Measurements from ENCODE around the gene TUBE1. TPM values are rescaled to one million over a fixed set of nuclear protein-coding genes. Genes with fewer than 3 reads are reported as not detected.

Gene TUBE1
- total RNA-seq, 2 experiments from 2014 or later: 38.7 to 39.1 TPM

DNA sequence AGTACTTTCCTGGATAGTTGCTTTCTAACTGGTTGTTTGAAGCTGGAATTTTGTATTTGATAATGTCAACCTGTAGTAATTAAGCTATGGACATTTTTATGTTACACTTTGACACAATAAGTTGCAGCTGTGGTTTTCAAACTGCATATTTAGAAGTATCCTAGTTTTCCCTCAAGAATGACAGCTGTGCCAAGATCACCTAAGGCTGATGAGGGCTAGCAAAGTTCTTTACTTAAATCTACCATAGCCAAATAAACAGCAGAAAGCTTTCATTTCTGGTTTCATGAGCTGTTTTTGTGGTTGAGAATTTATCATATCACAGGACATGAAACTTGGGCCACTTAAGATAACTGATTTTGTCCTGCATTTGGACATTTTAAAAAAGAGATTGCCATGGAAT is 30.8 kb upstream of the TUBE1 start:
- ChIA-PET POLR2A (interaction anchor here (0.6 kb wide), 1 partner anchor 10 kb away, joined by 3 read pairs; no protein-coding TSS in a partner anchor), CTCF (interaction anchor here (0.9 to 4.1 kb wide), 4 partner anchors 10 to 46 kb away, joined by 3 to 23 read pairs (median 3); partner anchors contain the start of genes FAM229B and TUBE1)
- peaks cover 20% of the 10 kb centered on the region for H3K27me3 Mint-ChIP-seq
- TF ChIP-seq, protein P1, sequence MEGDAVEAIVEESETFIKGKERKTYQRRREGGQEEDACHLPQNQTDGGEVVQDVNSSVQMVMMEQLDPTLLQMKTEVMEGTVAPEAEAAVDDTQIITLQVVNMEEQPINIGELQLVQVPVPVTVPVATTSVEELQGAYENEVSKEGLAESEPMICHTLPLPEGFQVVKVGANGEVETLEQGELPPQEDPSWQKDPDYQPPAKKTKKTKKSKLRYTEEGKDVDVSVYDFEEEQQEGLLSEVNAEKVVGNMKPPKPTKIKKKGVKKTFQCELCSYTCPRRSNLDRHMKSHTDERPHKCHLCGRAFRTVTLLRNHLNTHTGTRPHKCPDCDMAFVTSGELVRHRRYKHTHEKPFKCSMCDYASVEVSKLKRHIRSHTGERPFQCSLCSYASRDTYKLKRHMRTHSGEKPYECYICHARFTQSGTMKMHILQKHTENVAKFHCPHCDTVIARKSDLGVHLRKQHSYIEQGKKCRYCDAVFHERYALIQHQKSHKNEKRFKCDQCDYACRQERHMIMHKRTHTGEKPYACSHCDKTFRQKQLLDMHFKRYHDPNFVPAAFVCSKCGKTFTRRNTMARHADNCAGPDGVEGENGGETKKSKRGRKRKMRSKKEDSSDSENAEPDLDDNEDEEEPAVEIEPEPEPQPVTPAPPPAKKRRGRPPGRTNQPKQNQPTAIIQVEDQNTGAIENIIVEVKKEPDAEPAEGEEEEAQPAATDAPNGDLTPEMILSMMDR (IDR thresholded peaks at IDR 0.05): no peak
- H3K9me3 Mint-ChIP-seq: no peaks in the 10 kb centered on the region
- H3K36me3 Mint-ChIP-seq (ENCODE audit: low read depth): no peaks in the 10 kb centered on the region
- H3K27ac Mint-ChIP-seq: peak overlapping the region; percentile 59
- DNase-seq (no peak), ATAC-seq (no peak)
- peaks cover 26% of the 10 kb centered on the region for H3K4me1 Mint-ChIP-seq (ENCODE audit: low read depth)
- intact Hi-C loops (cut with micrococcal nuclease): loop anchor here (5.0 kb wide), 1 partner anchor 44 kb away; no protein-coding TSS in a partner anchor
- no peak overlapping the region for H3K4me3 Mint-ChIP-seq

DNA sequence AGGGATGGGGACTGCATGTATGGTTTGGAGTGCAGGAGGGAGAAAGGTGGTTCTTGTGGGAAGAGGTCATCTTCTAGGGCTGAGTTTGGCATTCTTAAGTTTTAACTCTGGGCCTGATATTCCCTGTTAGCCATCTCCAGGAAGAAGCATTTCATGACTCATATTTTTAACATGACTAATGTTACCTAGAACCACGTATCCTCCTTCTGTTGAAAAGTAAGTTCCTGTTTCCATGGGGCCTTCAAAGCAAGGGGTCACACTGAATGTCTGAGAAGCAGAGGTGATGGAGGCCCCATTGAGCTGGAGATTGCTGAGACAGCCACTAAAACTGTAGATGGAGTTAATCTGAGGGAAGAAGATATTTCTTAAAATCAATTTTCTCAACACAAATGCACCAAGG is 30.3 kb upstream of the TUBE1 start:
- peak; percentile 48 for DNase-seq

DNA sequence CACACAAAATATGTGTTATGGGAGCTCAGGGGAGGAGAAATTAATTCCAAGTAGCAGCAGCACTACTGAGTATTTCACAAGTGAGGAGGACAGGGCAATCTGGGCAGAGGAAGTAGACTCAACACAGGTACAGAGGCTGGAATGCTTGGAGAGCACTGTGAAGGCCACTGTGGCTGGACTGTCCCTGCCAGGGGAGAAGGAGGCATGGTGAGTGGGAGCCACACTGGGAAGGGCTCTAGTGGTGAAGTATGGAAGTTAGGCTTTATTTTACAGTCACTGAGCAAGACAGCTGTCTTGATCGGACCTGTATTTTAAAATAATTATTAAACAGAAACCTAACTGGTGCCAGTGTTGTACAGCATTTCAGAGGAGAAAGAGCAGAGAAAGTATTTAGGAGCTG is 28.9 kb upstream of the TUBE1 start:
- peaks cover 23% of the 10 kb centered on the region for H3K27me3 Mint-ChIP-seq
- POLR2A ChIA-PET: no interaction called here

More for the DNA sequence above, 30.3 kb upstream of the TUBE1 start:
- ChIA-PET CTCF (interaction anchor here (0.9 to 4.1 kb wide), 4 partner anchors 11 to 46 kb away, joined by 3 to 23 read pairs (median 3); partner anchors contain the start of genes FAM229B and TUBE1), POLR2A (interaction anchor here (0.6 kb wide), 1 partner anchor 10 kb away, joined by 3 read pairs; no protein-coding TSS in a partner anchor)
- H3K4me3 Mint-ChIP-seq: peak overlapping the region; percentile 5
- H3K27ac Mint-ChIP-seq: peak overlapping the region; percentile 85
- intact Hi-C loops (cut with micrococcal nuclease): loop anchor here (5.0 kb wide), 1 partner anchor 45 kb away; no protein-coding TSS in a partner anchor
- peak; percentile 96 for ATAC-seq
- no peaks in the 10 kb centered on the region for H3K9me3 Mint-ChIP-seq
- TF ChIP-seq, protein P1 (IDR thresholded peaks at IDR 0.05): no peak
- no peaks in the 10 kb centered on the region for H3K36me3 Mint-ChIP-seq (ENCODE audit: low read depth)
- peaks cover 26% of the 10 kb centered on the region for H3K4me1 Mint-ChIP-seq (ENCODE audit: low read depth)
- peaks cover 22% of the 10 kb centered on the region for H3K27me3 Mint-ChIP-seq

DNA sequence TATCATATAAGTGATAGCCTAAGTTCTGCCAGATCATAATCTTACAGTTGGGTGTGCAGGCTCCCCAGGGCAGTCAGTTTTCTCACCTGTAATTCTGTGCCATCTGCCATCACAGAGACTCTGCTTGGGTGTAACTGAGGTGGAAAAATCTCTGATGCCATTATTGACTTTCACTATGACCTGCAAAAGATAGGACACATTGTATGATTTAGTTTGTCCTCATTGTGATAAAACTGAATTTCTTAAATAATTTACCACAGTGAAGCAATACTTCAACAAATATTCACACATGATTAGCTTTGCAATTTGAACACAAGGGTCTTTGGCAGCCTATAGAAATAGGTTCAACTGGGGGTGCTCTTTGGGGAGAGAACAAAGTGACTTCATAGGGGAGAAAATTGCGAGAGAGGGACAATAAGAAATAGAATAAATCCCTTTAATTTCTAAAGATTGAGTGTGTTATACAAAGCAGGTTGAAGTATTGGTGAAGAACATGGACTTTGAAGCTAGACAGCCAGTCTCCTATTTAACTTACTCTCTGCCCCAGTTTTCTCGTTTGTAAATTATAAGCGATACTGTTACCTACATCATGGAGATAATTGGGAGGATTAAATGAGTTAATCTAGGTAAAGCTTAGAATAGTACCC is 27.4 kb upstream of the TUBE1 start:
- Mint-ChIP-seq H3K9me3 (no peaks in the 10 kb centered on the region), H3K27me3 (peaks cover 23% of the 10 kb centered on the region), H3K4me1 (ENCODE audit: low read depth) (peaks cover 26% of the 10 kb centered on the region), H3K27ac (no peak overlapping the region), H3K36me3 (ENCODE audit: low read depth) (no peaks in the 10 kb centered on the region), H3K4me3 (no peak overlapping the region)
- CTCF ChIA-PET: interaction anchor here (4.1 kb wide), 1 partner anchor 49 kb away, joined by 23 read pairs; no protein-coding TSS in a partner anchor
- TF ChIP-seq, protein P1 (IDR thresholded peaks at IDR 0.05): no peak
- ATAC-seq: no peak
- POLR2A ChIA-PET: no interaction called here
- intact Hi-C loops (cut with micrococcal nuclease): loop anchor here (5.0 kb wide), 1 partner anchor 48 kb away; no protein-coding TSS in a partner anchor
- no peak for DNase-seq

More for the DNA sequence above, 28.9 kb upstream of the TUBE1 start:
- intact Hi-C loops (cut with micrococcal nuclease): loop anchor here (5.0 kb wide), 1 partner anchor 46 kb away; no protein-coding TSS in a partner anchor
- Mint-ChIP-seq H3K27ac (no peak overlapping the region), H3K36me3 (ENCODE audit: low read depth) (no peaks in the 10 kb centered on the region), H3K9me3 (no peaks in the 10 kb centered on the region), H3K4me3 (no peak overlapping the region), H3K4me1 (ENCODE audit: low read depth) (peaks cover 26% of the 10 kb centered on the region)
- ATAC-seq (no peak), DNase-seq (no peak)
- TF ChIP-seq, protein P1 (IDR thresholded peaks at IDR 0.05): no peak
- CTCF ChIA-PET: interaction anchor here (0.6 to 4.1 kb wide), 2 partner anchors 20 to 47 kb away, joined by 3 to 23 read pairs; no protein-coding TSS in a partner anchor

DNA sequence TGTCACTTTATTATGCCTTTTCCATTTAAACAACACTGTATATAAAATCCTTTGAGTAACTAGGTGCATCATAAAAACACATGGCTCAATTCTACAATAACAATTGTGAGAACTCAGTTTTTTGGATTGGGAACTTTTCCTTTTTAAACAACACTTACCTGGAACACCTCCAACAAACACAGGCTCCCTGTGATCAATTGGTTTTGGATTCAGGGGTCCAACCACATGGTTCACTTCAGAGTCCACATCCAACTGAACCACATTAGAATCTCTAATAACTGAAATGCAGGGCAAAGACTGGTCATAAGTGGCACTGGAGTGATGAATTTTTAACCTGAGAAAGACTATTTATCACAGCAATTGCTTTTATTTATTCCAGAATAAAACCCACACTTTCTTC is 26.6 kb upstream of the TUBE1 start:
- CTCF ChIA-PET: no interaction called here

More for the DNA sequence above, 26.6 kb upstream of the TUBE1 start:
- intact Hi-C loops (cut with micrococcal nuclease): no loop called here
- Mint-ChIP-seq H3K4me1 (ENCODE audit: low read depth) (peaks cover 25% of the 10 kb centered on the region), H3K27me3 (peaks cover 23% of the 10 kb centered on the region), H3K4me3 (no peak overlapping the region), H3K27ac (no peak overlapping the region), H3K36me3 (ENCODE audit: low read depth) (no peaks in the 10 kb centered on the region), H3K9me3 (no peaks in the 10 kb centered on the region)
- DNase-seq (no peak), ATAC-seq (no peak)
- TF ChIP-seq, protein P1 (IDR thresholded peaks at IDR 0.05): no peak
- POLR2A ChIA-PET: no interaction called here
